Right renal pelvis (tissue), 4 donors: ENCODE measurements around the gene GLI3. TPM values are rescaled to one million over a fixed set of nuclear protein-coding genes. Genes with fewer than 3 reads are reported as not detected.

Source experiments
- DNase-seq, 4 donors: peaks; one replicate each; pipeline ENCODE4 v3.0.0-alpha.2; 2013; ENCODE audit warnings: low read depth in 4 of 4, low spot score in 3 of 4, missing footprints in 1 of 4
- polyA plus RNA-seq, 4 donors: library from polyadenylated mRNA; unstranded; fragments of 120-200 nt; gene quantifications; one replicate each; pipeline ENCODE4 v1.2.1, GENCODE V29; 2013; ENCODE audit not compliant: insufficient read length in 4 of 4

The GLI3 gene
- polyA plus RNA-seq, 4 donors: 13.6 to 17.3 (median 15.1) TPM

GRCh38 chr7:42115795-42116194, 121.2 kb downstream of the GLI3 start:
- DNase-seq: no peak

DNA sequence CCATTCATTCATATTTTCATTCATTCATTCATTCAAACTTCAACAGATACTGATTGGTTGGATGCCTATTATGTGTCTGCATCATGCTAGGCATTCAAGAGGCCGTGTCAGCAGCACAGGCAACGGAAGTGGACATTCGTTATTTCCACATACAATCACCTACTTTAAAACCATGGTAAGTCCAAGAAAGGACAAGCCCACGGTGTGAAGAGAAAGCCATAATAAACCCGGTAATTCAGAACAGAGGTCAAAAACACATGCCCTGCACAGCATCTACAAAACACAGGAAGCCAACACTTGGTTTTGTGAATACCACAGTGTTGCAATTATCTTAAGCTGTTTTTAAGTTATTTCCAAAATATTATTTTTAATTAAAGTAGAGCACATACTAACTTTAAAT, 126.7 kb downstream of the GLI3 start:
- DNase-seq: no peak

- DNase-seq: no peak
These were observed 128.0 kb downstream of the GLI3 start for GRCh38 chr7:42108803-42109528.

DNA sequence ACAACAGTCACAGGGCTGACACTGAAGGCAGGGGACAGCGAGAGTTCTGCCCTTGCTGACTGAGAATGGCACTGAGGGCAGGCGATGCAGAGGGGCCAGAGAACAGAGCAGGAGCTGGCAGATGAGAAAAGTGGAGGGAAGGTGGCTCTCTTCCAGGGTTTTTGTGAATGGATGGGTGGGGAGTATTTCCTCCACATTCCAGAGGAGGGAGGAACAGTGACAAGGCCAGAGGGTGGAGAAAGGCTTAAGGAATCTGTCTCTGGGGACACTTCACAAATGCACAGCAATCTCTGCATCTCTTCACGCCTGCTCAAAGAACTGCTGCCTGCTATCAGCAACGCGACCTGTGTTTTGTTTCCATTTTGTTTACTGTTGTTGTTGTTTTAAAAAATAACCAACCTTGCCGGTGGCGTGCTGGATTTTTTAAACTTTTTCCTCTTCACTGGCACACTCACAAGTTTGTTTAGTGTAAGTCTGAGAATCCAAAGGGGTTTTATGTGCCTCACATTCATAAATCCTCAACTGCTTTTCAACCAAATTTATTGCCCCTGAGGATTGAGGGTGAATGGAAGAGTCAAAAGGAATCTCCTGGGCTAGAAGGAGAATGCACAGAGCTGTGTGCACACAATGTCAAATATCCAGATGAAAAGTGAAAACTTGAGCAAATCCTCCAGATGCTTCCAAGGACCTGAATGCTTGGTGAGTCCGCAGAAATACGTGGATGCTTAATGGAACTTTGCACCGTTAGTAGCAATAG, 129.3 kb downstream of the GLI3 start:
- peak in 1 of 4 donors; percentile 26 for DNase-seq

DNA sequence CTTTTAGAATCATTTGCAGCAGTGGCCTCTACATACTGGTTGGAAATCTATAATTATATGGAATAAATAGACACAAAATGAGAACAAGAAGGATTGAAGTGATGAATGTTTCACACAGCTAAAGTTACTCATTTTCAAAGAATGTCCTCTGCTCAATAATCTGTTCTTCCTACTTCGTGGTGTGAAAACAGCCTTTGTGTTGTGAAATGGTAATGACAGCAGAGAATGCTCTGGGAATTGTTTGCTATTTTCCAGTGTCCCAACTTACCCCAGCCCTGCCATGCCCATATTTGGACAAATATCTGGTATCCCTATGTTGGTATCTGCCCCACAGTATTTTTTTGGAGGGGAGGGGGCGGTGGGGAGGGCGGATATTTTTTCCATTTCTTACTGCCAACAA, 130.4 kb downstream of the GLI3 start:
- DNase-seq: no peak

GRCh38 chr7:42105554-42106358, 131.3 kb downstream of the GLI3 start:
- DNase-seq: no peak

- no peak for DNase-seq
These were observed 132.3 kb downstream of the GLI3 start for GRCh38 chr7:42104694-42105093.

DNA sequence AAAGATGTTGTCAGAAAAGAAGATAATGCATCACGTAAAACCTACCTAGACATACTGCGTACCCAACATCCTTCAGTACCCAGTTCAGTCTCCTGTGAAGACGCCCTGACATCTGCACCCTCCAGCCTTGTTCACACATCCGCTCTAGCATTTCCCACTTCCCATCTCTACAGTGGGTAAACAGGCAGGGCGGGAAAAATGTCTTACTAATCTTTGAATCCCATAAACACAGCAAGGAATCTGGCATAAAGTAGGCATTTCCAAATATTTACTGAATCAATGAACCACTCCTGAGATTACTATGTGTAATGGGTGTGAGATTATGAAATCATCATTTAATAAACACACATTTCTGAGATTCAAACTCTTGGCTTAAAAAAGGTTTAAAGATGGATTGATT, 132.8 kb downstream of the GLI3 start:
- no peak for DNase-seq

DNA sequence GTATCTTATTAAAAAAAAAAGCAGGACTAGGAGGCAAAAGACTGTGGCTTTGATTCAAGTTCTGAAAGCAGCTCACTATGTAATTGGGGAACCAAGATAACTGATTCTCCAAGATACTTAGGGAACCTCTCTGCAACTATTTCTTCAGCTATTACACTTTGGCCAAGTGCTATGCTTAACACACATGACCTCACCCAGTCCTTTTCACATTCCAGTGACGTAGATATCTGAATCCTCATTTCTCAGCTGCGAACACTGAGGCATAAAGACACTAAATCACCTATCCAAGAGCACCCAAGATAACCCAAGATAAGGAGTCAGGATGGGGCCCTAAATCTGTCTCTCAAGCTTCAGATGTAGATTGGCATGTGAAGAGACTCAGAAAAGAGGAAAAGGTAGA, 133.6 kb downstream of the GLI3 start:
- DNase-seq: no peak

GRCh38 chr7:42103020-42103419, 134.0 kb downstream of the GLI3 start:
- DNase-seq: no peak

DNA sequence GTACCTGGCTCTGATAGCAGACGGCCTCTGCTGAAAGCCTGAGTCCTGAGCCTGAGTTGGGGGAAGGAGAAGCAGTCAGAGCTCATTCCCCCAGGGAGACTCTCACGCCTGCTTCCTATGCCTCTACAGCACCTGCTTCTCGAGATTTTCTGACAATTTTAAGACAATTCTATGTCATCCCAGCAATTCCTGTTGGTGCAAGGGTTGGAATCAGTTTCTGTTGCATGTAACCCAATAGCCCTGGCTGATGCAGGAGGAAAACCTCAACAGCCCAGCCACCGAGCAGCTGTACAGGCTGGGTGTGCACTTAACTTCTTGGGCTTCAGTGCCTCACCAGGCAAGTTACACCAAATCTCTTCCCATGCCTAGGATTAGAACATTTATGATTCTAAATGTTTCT, 134.7 kb downstream of the GLI3 start:
- no peak for DNase-seq

DNA sequence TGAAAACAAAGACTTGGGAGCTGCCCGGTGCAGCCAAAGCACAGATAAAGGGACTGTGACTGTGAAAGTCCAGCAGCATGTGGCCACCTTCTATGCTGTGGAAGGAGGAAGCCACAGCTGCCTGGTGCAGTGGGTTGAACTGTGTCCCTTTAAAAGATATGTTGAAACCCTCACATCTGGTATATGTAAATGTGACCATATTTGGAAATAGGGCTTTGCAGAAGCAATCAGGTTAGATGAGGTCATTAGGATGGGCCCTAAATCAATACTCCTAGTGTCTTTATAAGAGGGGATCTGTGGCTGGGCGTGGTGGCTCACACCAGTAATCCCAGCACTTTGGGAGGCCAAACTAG, 136.9 kb downstream of the GLI3 start:
- no peak for DNase-seq

DNA sequence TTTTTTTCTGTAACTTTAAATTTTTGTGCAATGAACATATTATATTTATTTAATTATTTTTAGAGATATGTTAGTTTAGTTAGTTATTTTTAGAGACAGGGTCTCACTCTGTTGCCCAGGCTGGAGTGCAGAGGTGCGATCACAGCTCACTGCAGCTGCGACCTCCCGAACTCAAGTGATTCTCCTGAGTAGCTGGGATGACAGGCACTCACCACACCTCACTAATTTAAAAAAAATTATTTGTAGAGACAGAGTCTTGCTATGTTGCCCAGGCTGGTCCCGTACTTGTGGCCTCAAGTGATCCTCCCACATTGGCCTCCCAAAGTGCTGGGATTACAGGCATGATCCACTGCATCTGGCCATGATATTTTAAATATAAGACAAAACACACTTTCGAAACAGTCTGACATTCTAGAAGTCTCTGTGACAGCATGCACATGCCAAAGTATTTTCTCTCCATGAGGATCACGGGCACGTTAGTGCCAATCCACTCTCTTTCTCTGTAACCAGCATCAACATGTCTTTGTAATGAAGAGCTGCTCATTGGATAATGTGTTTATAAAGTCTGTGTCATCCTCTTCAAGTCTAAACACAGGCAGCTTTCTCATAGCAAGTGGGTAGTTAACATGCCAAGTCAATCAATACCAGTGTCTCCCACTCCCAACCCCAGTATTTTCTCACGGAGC, 137.4 kb downstream of the GLI3 start:
- no peak for DNase-seq

DNA sequence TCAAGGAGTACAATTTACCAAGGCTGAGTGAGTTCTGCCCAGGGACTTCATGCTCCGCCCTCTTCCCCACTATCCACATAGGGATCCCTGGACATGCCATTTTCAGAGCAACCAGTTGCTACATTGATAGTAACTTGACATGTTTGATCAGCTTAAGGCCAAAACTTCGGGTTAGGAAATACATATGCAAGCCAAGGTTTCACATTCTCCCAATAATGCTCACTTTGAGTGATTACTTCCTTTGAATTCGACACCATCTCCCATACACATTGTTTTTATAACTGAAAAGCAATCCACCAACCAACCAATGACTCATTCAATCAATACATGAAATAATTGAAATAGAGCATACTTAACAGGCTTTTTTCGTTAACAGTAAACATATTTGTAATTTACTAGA, 137.9 kb downstream of the GLI3 start:
- no peak for DNase-seq

DNA sequence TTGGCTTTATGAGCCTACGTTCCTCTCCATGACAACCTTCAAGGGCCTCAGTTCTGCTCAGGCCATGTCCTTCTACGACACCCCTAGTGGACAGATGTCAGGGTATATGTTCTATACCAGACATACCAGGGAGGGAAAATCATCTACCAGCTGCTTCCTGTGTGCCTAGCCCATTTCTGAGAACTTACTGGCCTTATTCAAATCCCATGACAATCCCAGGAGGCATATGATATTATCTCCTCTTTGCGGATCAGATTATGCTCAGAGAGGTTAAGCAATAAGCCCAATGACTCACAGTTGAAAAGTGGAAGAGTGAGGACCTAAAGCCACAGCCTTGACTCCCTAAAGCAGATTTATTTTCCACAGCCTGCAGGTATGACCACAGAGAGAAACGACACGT, 139.3 kb downstream of the GLI3 start:
- DNase-seq: no peak

GRCh38 chr7:42096681-42097561, 140.1 kb downstream of the GLI3 start:
- no peak for DNase-seq

- DNase-seq: no peak
These were observed 140.7 kb downstream of the GLI3 start for GRCh38 chr7:42096268-42096667.

DNA sequence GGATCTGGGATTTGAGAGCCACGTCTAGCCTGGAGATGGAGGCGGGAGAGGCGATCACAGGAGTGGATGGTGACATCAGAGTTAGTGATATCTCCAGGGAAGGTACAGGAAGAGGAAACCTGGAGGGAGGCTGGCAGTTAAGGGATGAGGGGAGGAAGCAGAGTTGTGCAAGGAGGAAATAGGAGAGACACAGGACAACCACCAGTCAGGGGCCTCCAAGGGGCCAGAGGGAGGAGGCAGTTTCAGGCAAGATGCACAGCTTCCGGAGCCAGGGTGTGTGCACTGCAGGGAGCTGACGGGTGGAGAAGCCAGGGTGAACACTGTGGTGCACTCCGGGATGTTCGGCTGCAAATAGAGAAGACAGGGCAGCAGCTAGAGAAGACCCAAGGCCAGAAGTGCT, 141.2 kb downstream of the GLI3 start:
- DNase-seq: no peak

DNA sequence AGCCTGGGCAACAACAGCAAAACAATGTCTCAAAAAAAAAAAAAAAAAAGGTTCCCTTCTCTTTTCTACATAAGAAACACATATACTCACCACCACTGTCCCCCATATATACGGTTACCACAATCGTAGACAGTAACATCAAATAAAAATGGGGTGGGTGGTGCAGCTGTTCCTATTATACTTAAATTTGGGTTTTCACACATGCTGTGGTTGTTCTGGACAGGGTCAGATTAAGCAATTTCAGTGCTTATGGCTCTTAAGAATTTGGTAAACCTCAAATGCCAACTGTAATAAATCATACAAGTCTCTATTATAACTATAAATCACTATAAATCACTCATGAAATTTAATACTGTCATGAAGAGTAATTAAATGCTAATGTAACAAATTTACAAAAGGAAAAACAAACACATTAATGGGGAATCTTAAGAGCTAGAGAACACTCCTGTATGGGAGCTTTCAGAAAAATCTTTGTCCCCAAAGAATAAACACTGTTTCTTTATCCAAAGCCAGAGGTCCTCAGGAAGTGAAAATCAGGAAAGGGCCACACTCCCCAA, 143.6 kb downstream of the GLI3 start:
- no peak for DNase-seq
